HUES6 (cell line): ENCODE results near the gene SLC13A4.

ENCODE experiments used
- H3K27ac ChIP-seq: 2 replicates; pipeline ENCODE4 v1.7.0; 2013; ENCODE audit warnings: low read depth, mild to moderate bottlenecking, low read length, inconsistent platforms
- H3K27me3 ChIP-seq: 2 replicates; pipeline ENCODE4 v1.6.1; 2013; ENCODE audit warnings: low read length; ENCODE audit not compliant: control insufficient read depth, insufficient read depth
- H3K36me3 ChIP-seq: 2 replicates; pipeline ENCODE4 v1.6.1; 2013; ENCODE audit warnings: low read length; ENCODE audit not compliant: control insufficient read depth, insufficient read depth
- H3K4me1 ChIP-seq: 2 replicates; pipeline ENCODE4 v1.6.1; 2013; ENCODE audit warnings: low read length; ENCODE audit not compliant: control insufficient read depth, insufficient read depth
- H3K4me3 ChIP-seq: 2 replicates; pipeline ENCODE4 v1.5.1; 2013; ENCODE audit warnings: low read depth, low read length
- H3K9ac ChIP-seq: one replicate; pipeline ENCODE4 v1.6.1; 2013; ENCODE audit warnings: mild to moderate bottlenecking, low read length
- H3K9me3 ChIP-seq: 2 replicates; pipeline ENCODE4 v1.6.1; 2013; ENCODE audit warnings: low read depth, low read length; ENCODE audit not compliant: control insufficient read depth, insufficient read depth

Gene SLC13A4

GRCh38 chr7:135687466-135687865, 40.5 kb downstream of the SLC13A4 start:
- no peak overlapping the region for H3K4me3 ChIP-seq
- no peak overlapping the region for H3K27ac ChIP-seq
- H3K4me1 ChIP-seq: peaks cover 8% of the 10 kb centered on the region; the same call in 1 of the 2 replicates
- no peaks in the 10 kb centered on the region for H3K27me3 ChIP-seq
- H3K9ac ChIP-seq: no peak overlapping the region
- no peaks in the 10 kb centered on the region for H3K9me3 ChIP-seq
- peaks cover 10% of the 10 kb centered on the region for H3K36me3 ChIP-seq

DNA sequence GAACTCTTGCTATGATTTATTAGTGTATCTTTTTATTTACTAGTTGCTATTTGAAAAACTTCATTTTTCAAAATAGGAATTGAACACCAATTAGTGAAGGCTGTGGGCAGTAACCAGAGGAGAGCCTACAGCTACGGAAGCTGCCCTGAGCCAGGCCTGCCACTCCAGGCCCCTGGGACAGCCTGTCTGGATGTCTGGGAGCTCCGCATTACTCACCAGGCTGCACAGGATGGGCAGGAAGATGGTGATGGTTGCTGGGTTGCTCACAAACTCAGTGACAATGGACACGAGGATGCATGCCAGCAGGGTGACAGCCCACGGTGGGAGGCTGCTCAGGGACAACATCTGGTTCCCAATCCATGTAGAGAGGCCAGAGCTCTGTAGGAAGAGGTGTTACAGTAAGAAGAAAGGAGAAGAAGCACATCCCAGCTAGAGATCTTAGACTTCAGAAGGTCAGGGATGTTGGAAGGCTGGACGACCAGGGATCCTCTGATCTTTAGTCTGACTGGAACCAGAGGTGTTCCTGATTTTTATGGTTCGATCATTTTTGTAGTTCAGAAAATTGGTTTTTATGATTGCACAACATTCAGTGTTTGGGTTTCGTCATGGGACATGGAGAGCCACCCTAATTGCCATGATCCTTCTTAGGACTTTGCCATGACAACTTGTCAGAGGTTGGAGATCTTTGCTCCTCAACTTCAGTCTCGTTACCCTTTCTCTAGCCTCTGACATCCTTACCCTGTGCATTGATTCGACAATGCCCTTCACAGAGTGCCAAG, 42.5 kb downstream of the SLC13A4 start:
- Histone ChIP-seq H3K36me3 (peaks cover 5% of the 10 kb centered on the region; the same call in 1 of the 2 replicates), H3K27ac (no peak overlapping the region), H3K9me3 (no peaks in the 10 kb centered on the region), H3K4me1 (peaks cover 8% of the 10 kb centered on the region; the same call in 1 of the 2 replicates), H3K27me3 (no peaks in the 10 kb centered on the region), H3K9ac (no peak overlapping the region), H3K4me3 (no peak overlapping the region)

GRCh38 chr7:135684699-135685098, 43.3 kb downstream of the SLC13A4 start:
- H3K36me3 ChIP-seq: peaks cover 5% of the 10 kb centered on the region; the same call in 1 of the 2 replicates
- no peak overlapping the region for H3K9ac ChIP-seq
- H3K9me3 ChIP-seq: no peaks in the 10 kb centered on the region
- no peak overlapping the region for H3K4me3 ChIP-seq
- H3K27ac ChIP-seq: no peak overlapping the region
- H3K4me1 ChIP-seq: peaks cover 8% of the 10 kb centered on the region; the same call in 1 of the 2 replicates
- H3K27me3 ChIP-seq: no peaks in the 10 kb centered on the region

- H3K4me3 ChIP-seq: no peak overlapping the region
- H3K27ac ChIP-seq: no peak overlapping the region
- H3K4me1 ChIP-seq: peaks cover 8% of the 10 kb centered on the region; the same call in 1 of the 2 replicates
- H3K9me3 ChIP-seq: no peaks in the 10 kb centered on the region
- no peaks in the 10 kb centered on the region for H3K27me3 ChIP-seq
- no peak overlapping the region for H3K9ac ChIP-seq
- H3K36me3 ChIP-seq: peaks cover 5% of the 10 kb centered on the region; the same call in 1 of the 2 replicates
Measured at GRCh38 chr7:135684136-135684535, 43.9 kb downstream of the SLC13A4 start.

DNA sequence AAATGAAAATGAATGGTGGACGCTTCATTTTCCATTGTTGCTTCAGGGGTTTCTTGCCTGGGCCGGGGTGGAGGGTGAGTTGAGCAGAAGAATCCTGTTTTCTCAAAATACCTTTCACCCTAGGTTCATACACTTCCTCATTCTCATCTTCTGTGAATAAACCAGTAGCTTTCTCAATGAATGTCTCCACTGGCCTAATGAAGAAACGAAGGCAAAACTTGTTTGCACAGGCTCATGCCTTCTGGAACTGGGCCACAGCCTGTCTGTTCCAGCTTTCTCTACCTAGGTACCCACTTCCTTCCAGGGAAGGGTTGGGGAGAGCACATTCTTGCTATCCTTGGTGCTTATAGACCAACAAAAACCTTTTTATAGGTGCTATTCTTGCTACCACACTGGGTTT, 44.4 kb downstream of the SLC13A4 start:
- H3K36me3 ChIP-seq: peaks cover 3% of the 10 kb centered on the region; the same call in 1 of the 2 replicates
- no peaks in the 10 kb centered on the region for H3K9me3 ChIP-seq
- H3K4me3 ChIP-seq: no peak overlapping the region
- H3K27ac ChIP-seq: no peak overlapping the region
- H3K4me1 ChIP-seq: peaks cover 8% of the 10 kb centered on the region; the same call in 1 of the 2 replicates
- H3K27me3 ChIP-seq: no peaks in the 10 kb centered on the region
- no peak overlapping the region for H3K9ac ChIP-seq

- H3K27me3 ChIP-seq: no peaks in the 10 kb centered on the region
- H3K9ac ChIP-seq: no peak overlapping the region
- H3K36me3 ChIP-seq: peaks cover 7% of the 10 kb centered on the region
- no peak overlapping the region for H3K4me3 ChIP-seq
- no peak overlapping the region for H3K27ac ChIP-seq
- H3K4me1 ChIP-seq: peaks cover 8% of the 10 kb centered on the region; the same call in 1 of the 2 replicates
- H3K9me3 ChIP-seq: no peaks in the 10 kb centered on the region
Measured at GRCh38 chr7:135682191-135682590, 45.8 kb downstream of the SLC13A4 start.

GRCh38 chr7:135681762-135682161, 46.2 kb downstream of the SLC13A4 start:
- no peaks in the 10 kb centered on the region for H3K27me3 ChIP-seq
- no peaks in the 10 kb centered on the region for H3K9me3 ChIP-seq
- H3K27ac ChIP-seq: no peak overlapping the region
- H3K36me3 ChIP-seq: peaks cover 8% of the 10 kb centered on the region
- H3K4me3 ChIP-seq: no peak overlapping the region
- no peak overlapping the region for H3K9ac ChIP-seq
- peaks cover 8% of the 10 kb centered on the region; the same call in 1 of the 2 replicates for H3K4me1 ChIP-seq

GRCh38 chr7:135678612-135679575, 49.1 kb downstream of the SLC13A4 start:
- Histone ChIP-seq H3K9ac (no peak overlapping the region), H3K36me3 (peaks cover 30% of the 10 kb centered on the region), H3K4me1 (peaks cover 4% of the 10 kb centered on the region; the same call in 1 of the 2 replicates), H3K27ac (no peak overlapping the region), H3K4me3 (no peak overlapping the region), H3K9me3 (no peaks in the 10 kb centered on the region), H3K27me3 (no peaks in the 10 kb centered on the region)

DNA sequence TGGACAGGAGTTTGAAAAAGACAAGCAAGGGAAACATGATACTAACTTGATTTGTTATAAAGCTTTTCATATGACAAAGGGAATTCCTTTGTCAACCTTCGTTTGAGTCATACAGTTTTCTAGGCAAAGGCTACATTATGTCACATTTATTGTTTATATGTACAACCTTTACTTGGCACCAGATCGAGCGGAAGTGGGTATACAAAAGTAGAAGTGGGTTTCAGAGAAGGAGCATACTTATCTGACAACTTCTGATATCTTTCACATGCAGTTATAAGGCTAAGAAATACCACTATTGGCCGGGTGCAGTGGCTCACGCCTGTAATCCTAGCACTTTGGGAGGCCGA, 54.7 kb downstream of the SLC13A4 start:
- H3K9me3 ChIP-seq: peaks cover 3% of the 10 kb centered on the region; the same call in 1 of the 2 replicates
- H3K9ac ChIP-seq: no peak overlapping the region
- H3K36me3 ChIP-seq: peaks cover 41% of the 10 kb centered on the region
- H3K4me3 ChIP-seq: no peak overlapping the region
- no peak overlapping the region for H3K27ac ChIP-seq
- no peaks in the 10 kb centered on the region for H3K4me1 ChIP-seq
- no peaks in the 10 kb centered on the region for H3K27me3 ChIP-seq

DNA sequence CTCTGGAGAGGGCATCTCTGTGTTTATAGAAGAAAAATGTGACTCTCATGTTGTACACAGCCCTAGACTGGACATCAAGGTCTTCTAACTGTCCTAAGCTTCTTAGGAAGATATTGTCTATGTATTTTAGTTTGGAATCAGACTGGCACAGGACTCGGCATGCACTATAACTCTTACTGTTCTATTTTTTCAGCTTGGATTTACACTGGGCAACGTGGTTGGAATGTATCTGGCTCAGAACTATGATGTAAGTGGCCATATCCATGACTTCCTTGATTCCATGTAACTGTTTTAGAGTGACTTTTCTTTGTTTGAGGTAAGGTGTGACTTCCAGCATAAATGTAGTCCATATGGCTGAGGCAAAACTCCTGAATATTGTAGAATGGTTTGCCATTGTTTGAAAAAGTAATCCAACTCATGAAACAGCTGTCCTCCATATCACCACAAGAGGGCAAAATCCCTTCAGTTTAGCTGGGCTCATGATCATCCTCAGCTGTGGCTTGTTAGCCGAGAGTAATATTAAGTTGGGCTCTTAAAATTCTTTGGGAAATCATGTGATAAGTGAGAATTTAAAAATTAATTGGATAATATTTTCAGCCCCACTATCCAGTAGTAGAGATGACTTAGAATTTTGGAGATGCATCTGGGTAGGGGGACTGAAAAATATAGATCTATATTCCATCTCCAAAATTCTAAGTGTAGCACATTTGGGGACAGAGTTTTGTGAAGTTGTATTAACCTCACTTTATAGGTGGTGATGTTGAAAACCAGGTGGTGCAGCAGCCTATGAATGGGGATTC, 55.2 kb downstream of the SLC13A4 start:
- H3K9me3 ChIP-seq: peaks cover 7% of the 10 kb centered on the region; the same call in 1 of the 2 replicates
- H3K9ac ChIP-seq: no peak overlapping the region
- no peak overlapping the region for H3K4me3 ChIP-seq
- peaks cover 39% of the 10 kb centered on the region for H3K36me3 ChIP-seq
- no peaks in the 10 kb centered on the region for H3K27me3 ChIP-seq
- H3K27ac ChIP-seq: no peak overlapping the region
- no peaks in the 10 kb centered on the region for H3K4me1 ChIP-seq
